Nucleus accumbens (tissue), 56 donors: ENCODE measurements around the gene PEX13.
"Not testable (repeated sequence)": the region's sequence is repeated elsewhere in the genome, so short reads cannot be mapped to it uniquely, and the experiment has no call there.

ENCODE experiments used
- DNase-seq, 56 donors: peaks; one replicate each; lab custom pipeline; 2025; lab: John Stamatoyannopoulos, UW

The PEX13 gene

GRCh38 chr2:61006486-61007105 lies 10.9 kb upstream of the PEX13 start:
- no peak for DNase-seq

DNA sequence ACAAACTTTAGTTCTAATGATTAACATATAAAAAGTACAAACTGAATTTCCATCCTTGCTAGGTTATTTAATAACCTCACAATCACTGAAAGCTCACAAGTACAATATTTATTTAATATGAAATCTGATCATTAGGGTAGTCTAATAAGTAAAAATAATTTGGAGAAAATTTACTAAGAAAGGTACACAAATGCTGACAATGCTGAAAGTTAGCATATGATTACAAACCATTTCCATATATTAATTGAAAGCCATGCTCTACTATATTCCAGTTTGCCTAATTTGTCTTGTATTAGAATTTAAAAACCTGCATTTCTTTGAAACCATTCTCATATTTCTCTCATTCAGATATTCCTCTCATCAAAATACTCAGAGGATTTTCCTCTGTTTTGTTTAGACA lies 8.2 kb upstream of the PEX13 start:
- no peak for DNase-seq

GRCh38 chr2:61011678-61012077 lies 5.8 kb upstream of the PEX13 start:
- no peak for DNase-seq

- DNase-seq = not testable (repeated sequence)
These were observed 5.2 kb upstream of the PEX13 start for GRCh38 chr2:61012303-61012702.

- no peak for DNase-seq
These were observed 4.1 kb upstream of the PEX13 start for GRCh38 chr2:61013382-61013781.

GRCh38 chr2:61014763-61015162 lies 2.8 kb upstream of the PEX13 start:
- no peak for DNase-seq

- DNase-seq = no peak
These were observed 1.5 kb upstream of the PEX13 start for GRCh38 chr2:61015976-61016375.

- no peak for DNase-seq
These were observed 1.0 kb upstream of the PEX13 start for GRCh38 chr2:61016392-61017002.

DNA sequence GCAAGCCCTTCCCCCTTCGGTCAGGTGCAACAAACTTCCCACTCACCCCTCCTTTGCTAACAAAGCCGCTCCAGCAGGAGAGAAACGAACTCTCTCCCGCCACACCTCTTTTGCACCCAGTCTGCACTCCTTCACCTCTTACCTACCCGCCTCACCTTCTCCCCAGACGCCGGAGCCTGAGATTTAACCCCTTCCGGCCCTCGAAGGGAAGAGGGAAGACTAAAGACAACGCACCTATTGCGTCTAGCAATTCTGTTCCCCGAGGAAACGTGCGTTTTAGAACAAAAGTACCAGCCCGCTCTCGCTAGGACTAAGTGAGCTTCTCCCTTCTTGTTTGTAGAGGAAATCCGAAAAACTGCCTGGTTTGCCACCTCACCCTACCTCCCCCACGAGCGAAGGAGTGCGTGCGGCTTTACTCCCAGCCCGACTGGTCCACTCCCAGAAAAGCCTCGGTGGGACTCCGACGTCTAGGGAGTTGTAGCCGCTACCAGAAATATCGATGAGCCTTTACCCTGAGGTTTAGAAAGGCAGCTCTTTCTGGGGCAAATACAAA lies 441 bp upstream of the PEX13 start:
- peak in 55 of 56 donors; percentile 27 to 96 (median 84) for DNase-seq

- DNase-seq = no peak
These were observed 817 bp downstream of the PEX13 start for GRCh38 chr2:61018318-61018755.

DNA sequence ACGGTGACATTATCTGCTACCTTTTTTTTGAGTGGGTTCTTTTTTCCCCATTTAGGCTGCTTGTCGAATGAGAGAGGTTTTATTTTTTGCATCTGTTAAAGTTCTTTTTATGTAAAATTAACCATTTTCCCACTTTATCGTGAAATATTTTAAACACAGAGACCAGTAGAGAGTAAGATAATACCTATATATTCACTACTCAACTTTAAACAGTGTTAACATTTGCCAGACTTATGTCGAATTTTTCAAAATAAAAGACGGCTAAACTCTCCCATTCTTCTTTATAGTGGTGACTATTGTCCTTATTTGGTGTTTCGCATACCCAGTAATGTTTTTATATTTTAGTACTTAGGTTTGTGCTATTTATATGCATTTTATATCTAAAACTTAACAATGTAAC lies 1.3 kb downstream of the PEX13 start:
- DNase-seq = no peak

DNA sequence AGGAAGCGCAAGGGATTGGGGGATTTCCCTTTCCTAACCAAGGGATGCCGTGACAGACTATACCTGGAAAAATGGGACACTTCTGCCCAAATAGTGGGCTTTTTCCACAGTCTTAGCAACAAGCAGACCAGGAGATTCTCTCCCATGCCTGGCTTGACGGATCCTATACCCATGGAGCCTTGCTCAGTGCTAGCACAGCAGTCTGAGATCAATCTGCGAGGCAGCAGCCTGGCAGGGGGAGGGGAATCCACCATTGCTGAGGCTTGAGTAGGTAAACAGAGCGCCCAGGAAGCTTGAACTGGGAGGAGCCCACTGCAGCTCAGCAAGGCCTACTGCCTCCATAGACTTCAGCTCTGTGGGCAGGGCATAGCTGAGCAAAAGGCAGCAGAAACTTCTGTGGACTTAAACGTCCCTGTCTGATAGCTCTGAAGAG lies 3.7 kb downstream of the PEX13 start:
- DNase-seq = no peak

GRCh38 chr2:61023670-61024069 lies 6.2 kb downstream of the PEX13 start:
- DNase-seq = no peak

- no peak for DNase-seq
These were observed 12.0 kb downstream of the PEX13 start for GRCh38 chr2:61029533-61029932.

GRCh38 chr2:61034592-61034991 lies 17.1 kb downstream of the PEX13 start:
- DNase-seq = not testable (repeated sequence)

DNA sequence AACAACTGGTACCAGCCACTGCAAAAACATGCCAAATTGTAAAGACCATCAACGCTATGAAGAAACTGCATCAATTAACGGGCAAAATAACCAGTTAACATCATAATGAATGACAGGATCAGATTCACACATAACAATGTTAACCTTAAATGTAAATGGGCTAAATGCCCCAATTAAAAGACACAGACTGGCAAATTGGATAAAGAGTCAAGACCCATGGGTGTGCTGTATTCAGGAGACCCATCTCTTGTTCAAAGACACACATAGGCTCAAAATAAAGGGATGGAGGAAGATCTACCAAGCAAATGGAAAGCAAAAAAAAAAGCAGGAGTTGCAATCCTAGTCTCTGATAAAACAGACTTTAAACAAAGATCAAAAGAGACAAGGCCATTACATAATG lies 19.1 kb downstream of the PEX13 start:
- not testable (repeated sequence) for DNase-seq

DNA sequence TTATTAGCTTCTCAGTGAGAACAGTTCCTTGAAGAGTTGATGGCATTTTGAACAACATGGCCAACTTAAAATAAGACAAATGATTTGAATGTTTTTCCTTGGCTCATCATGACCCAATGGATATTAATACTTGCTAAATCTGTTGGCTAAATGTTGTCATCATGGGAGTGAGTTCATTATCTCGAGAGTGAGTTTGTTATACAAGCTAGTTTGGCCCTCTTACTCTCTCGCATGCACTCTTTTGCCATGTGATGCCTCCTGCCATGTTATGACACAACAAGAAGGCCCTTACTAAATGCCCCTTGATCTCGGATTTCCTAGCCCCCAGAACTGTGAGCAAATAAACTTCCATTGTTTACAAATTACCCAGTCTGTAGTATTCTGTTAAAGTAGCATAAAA lies 25.3 kb downstream of the PEX13 start:
- DNase-seq = no peak

- DNase-seq = peak in 7 of 56 donors; percentile 3 to 32 (median 5)
These were observed 27.1 kb downstream of the PEX13 start for GRCh38 chr2:61044636-61045035.

DNA sequence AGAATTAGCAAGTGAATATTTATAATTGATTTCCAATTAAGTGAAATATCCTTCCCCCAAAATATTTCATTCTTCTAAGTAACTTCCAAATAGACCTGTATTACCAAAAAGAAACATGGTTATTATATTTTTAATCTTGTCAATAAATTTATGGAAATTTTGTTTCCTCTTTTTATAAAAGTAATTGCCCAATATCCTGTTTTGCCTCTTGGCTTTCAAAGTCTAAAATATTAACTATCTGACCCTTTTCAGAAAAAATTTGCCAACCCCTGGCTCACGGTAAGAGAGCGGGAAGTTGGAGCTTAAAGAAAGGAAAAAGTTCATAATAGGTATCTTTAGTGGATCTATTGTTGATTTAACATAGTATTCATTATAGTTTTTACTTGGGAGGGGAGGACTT lies 27.7 kb downstream of the PEX13 start:
- DNase-seq = no peak

GRCh38 chr2:61045999-61046398 lies 28.5 kb downstream of the PEX13 start:
- no peak for DNase-seq

GRCh38 chr2:61055557-61055956 lies 38.0 kb downstream of the PEX13 start:
- no peak for DNase-seq

DNA sequence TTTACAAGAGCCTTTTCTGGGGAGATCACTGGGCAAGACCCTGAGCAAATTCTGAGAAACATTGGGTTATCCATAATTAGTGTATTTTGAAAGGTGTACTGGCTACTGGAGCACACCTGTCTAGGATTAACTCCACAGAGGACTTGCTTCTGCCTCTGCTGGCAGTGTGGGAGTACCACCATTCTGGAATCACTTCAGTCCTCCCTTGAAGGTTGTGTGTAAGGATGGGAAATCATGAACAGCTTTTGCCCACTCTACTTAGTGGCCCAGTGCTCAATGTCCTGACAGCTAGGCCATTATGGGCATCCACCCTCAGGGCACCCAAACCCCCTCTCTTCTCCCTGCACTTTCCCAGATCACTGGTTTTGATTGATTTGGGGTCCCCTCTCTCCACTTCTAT lies 40.0 kb downstream of the PEX13 start:
- DNase-seq = no peak
